ENCODE measurements around the gene CERS6. TPM values are rescaled to one million over a fixed set of nuclear protein-coding genes. Genes with fewer than 3 reads are reported as not detected.
A peak's percentile ranks its signal among the peaks of the same experiment; 100 is the strongest.

CERS6 gene
- total and polyA plus RNA-seq, 8 donors = 3.2 to 18.0 (median 7.6) TPM

DNA sequence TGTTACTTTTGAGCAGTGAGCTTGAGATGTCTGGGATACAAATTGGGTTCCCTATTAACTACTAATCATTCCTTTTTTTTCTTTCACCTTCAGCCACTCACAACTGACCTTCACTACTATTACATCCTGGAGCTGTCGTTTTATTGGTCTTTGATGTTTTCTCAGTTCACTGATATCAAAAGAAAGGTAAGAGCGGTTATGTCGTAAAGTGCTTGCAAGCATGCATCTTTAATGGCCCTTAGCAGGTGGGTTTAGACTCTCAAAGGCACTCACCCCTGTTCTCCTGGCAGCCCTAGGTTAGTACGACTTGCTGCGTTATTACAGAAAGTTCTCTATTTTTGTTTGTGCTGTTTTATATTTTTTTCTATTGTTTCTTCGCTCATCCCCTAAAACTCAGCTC lies 238.8 kb downstream of the CERS6 start:
- 70 to 77% methylated on average over 6 of the region's 6 CpGs for WGBS, 2 donors
- TF ChIP-seq, protein P1, sequence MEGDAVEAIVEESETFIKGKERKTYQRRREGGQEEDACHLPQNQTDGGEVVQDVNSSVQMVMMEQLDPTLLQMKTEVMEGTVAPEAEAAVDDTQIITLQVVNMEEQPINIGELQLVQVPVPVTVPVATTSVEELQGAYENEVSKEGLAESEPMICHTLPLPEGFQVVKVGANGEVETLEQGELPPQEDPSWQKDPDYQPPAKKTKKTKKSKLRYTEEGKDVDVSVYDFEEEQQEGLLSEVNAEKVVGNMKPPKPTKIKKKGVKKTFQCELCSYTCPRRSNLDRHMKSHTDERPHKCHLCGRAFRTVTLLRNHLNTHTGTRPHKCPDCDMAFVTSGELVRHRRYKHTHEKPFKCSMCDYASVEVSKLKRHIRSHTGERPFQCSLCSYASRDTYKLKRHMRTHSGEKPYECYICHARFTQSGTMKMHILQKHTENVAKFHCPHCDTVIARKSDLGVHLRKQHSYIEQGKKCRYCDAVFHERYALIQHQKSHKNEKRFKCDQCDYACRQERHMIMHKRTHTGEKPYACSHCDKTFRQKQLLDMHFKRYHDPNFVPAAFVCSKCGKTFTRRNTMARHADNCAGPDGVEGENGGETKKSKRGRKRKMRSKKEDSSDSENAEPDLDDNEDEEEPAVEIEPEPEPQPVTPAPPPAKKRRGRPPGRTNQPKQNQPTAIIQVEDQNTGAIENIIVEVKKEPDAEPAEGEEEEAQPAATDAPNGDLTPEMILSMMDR (IDR thresholded peaks at IDR 0.05) = no peak
- no peak for ATAC-seq
- Histone ChIP-seq H3K36me3 (no peaks in the 10 kb centered on the region), H3K4me3 (no peak overlapping the region), H3K4me1 (peaks cover 0 to 10% (median 0%) of the 10 kb centered on the region in 3 donors), H3K27me3 (no peaks in the 10 kb centered on the region), H3K9me3 (no peaks in the 10 kb centered on the region), H3K27ac (no peak overlapping the region)
- intact Hi-C loops (cut with DNase I) = loop anchor here in 1 of 3 donors (10.0 kb wide), 1 partner anchor 230 kb away; no protein-coding TSS in a partner anchor
- no peak for FAIRE-seq
- no peak for DNase-seq

GRCh38 chr2:168697668-168698121 lies 241.6 kb downstream of the CERS6 start:
- WGBS, 2 donors = 97 to 99% methylated on average over 3 of the region's 3 CpGs
- ATAC-seq (no peak), FAIRE-seq (no peak), DNase-seq (no peak)
- intact Hi-C loops (cut with DNase I) = loop anchor here in 1 of 3 donors (10.0 kb wide), 1 partner anchor 233 kb away; no protein-coding TSS in a partner anchor
- no peaks in the 10 kb centered on the region for H3K9me3 ChIP-seq
- H3K27ac ChIP-seq = no peak overlapping the region
- TF ChIP-seq, protein P1 (IDR thresholded peaks at IDR 0.05) = no peak
- no peak overlapping the region for H3K4me3 ChIP-seq
- peaks cover 0 to 10% (median 0%) of the 10 kb centered on the region in 3 donors for H3K4me1 ChIP-seq
- no peaks in the 10 kb centered on the region for H3K36me3 ChIP-seq
- H3K27me3 ChIP-seq = no peaks in the 10 kb centered on the region

GRCh38 chr2:168698969-168699368 lies 242.9 kb downstream of the CERS6 start:
- intact Hi-C loops (cut with DNase I) = loop anchor here in 1 of 3 donors (10.0 kb wide), 1 partner anchor 234 kb away; no protein-coding TSS in a partner anchor
- ATAC-seq = no peak
- no peak for FAIRE-seq
- TF ChIP-seq, protein P1 (IDR thresholded peaks at IDR 0.05) = no peak
- 96 to 97% methylated on average over 4 of the region's 4 CpGs for WGBS, 2 donors
- no peak for DNase-seq
- Histone ChIP-seq H3K36me3 (no peaks in the 10 kb centered on the region), H3K27me3 (no peaks in the 10 kb centered on the region), H3K4me3 (no peak overlapping the region), H3K4me1 (peaks cover 0 to 7% (median 0%) of the 10 kb centered on the region in 3 donors), H3K27ac (no peak overlapping the region), H3K9me3 (no peaks in the 10 kb centered on the region)

DNA sequence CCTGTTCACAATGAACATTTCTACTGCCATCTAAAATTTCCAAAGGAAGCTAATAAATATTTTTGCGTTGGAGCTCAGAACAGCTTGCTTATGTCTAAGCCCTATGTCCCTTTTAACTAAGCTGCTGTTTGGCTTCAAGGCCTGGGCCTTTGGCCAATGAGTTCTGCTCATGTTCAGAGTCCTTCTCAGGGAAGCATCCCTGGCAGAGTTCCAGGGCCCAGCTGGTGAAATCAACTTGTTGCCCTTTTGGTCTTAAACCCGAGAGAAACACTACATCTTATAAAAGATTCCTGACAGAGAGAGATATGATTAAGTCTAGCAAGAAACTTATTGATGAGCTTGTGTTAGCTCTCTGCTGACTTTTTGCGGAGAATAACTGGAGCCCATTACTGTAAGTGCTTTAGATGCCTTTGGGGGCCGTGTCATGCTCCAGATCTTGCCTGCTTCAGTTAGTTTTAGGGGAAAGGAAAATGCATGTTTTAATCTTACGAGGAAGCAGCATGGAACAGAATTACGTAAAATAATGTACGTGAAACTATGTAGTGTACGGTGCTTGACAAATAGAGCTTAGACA lies 243.9 kb downstream of the CERS6 start:
- Histone ChIP-seq H3K27me3 (no peaks in the 10 kb centered on the region), H3K4me3 (no peak overlapping the region), H3K27ac (no peak overlapping the region), H3K36me3 (no peaks in the 10 kb centered on the region), H3K9me3 (no peaks in the 10 kb centered on the region), H3K4me1 (no peaks in the 10 kb centered on the region)
- TF ChIP-seq, protein P1 (IDR thresholded peaks at IDR 0.05) = no peak
- peak in 1 of 4 donors; percentile 32 for ATAC-seq
- FAIRE-seq = no peak
- intact Hi-C loops (cut with DNase I) = loop anchor here in 1 of 3 donors (10.0 kb wide), 1 partner anchor 235 kb away; no protein-coding TSS in a partner anchor
- 89 to 92% methylated on average over 8 of the region's 8 CpGs for WGBS, 2 donors
- DNase-seq = peak; percentile 13 to 74 (median 42)

DNA sequence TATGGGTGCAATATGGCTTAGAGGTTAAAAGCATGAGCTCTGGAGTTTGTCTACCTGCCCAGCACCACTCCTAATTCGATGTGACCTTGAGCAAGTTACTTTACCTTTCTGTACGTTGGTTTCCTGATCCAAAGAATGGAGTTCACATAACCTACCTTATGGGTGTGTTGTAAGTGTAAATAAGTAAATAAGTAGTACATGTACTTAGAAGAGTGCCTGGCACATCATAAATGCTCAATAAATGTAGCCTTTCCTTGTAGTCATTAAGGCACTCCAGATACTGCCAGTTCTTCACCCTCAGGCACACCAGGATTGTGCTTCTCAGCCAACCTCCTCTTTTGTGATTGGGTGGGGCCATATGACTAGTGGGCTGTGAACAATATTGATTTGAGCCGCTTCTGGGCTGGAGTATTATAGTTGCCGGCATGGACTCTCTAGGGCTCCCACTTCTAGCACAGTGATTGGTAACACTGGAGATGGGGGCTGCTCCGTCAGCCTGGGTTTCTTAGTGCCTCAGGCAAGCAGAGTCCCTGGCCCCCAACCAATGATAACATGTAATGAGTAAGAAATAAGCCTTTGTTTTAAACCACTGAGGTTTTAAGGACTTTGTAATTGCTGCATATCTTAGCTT lies 244.7 kb downstream of the CERS6 start:
- no peak for DNase-seq
- FAIRE-seq = no peak
- Histone ChIP-seq H3K4me1 (peaks cover 0 to 7% (median 4%) of the 10 kb centered on the region in 3 donors), H3K27me3 (no peaks in the 10 kb centered on the region), H3K36me3 (no peaks in the 10 kb centered on the region), H3K27ac (no peak overlapping the region), H3K9me3 (no peaks in the 10 kb centered on the region), H3K4me3 (no peak overlapping the region)
- intact Hi-C loops (cut with DNase I) = no loop called here
- TF ChIP-seq, protein P1 (IDR thresholded peaks at IDR 0.05) = no peak
- WGBS, 2 donors = 73 to 76% methylated on average over 5 of the region's 5 CpGs
- ATAC-seq = no peak
